Smooth muscle cell (in vitro differentiated cells): ENCODE measurements around the gene PLPP4. TPM values are rescaled to one million over a fixed set of nuclear protein-coding genes. Genes with fewer than 3 reads are reported as not detected.

Experiments used
- DNase-seq: peaks from one replicate; lab custom pipeline; 2025; ENCODE audit not compliant: unreplicated experiment; lab: John Stamatoyannopoulos, UW
- H2AFZ ChIP-seq: fragments of 200-600 bp; sonication (generic); 2 replicates; pipeline ENCODE4 v1.6.0; 2016; ENCODE audit warnings: antibody characterized with exemption, low read depth, mild to moderate bottlenecking
- H3F3A ChIP-seq: fragments of 200-600 bp; sonication (generic); 2 replicates; pipeline ENCODE4 v1.6.0; 2017; ENCODE audit warnings: antibody characterized with exemption, low read depth
- H3K27ac ChIP-seq: fragments of 200-600 bp; sonication (generic); 2 replicates; pipeline ENCODE4 v1.5.1; 2016; ENCODE audit warnings: low read depth, mild to moderate bottlenecking
- H3K27me3 ChIP-seq: fragments of 200-600 bp; sonication (generic); 2 replicates; pipeline ENCODE4 v1.6.1; 2016; ENCODE audit warnings: low read depth, mild to moderate bottlenecking
- H3K36me3 ChIP-seq: fragments of 200-600 bp; sonication (generic); 2 replicates; pipeline ENCODE4 v1.5.1; 2016; ENCODE audit warnings: low read depth
- H3K4me1 ChIP-seq: fragments of 200-600 bp; sonication (generic); 2 replicates; pipeline ENCODE4 v1.5.1; 2016; ENCODE audit warnings: low read depth
- H3K4me2 ChIP-seq: fragments of 200-600 bp; sonication (generic); 2 replicates; pipeline ENCODE4 v1.6.0; 2016; ENCODE audit warnings: mild to moderate bottlenecking
- H3K4me3 ChIP-seq: fragments of 200-600 bp; sonication (generic); 2 replicates; pipeline ENCODE4 v1.5.1; 2016; ENCODE audit warnings: mild to moderate bottlenecking
- H3K79me2 ChIP-seq: fragments of 200-600 bp; sonication (generic); 2 replicates; pipeline ENCODE4 v1.6.0; 2016; ENCODE audit warnings: low read depth, mild to moderate bottlenecking
- H3K9ac ChIP-seq: fragments of 200-600 bp; sonication (generic); 2 replicates; pipeline ENCODE4 v1.6.0; 2016; ENCODE audit warnings: low read depth
- H3K9me3 ChIP-seq: fragments of 200-600 bp; sonication (generic); replicated peaks from 2 replicates; pipeline ENCODE4 v1.5.1; 2016; ENCODE audit warnings: low read depth
- H4K20me1 ChIP-seq: fragments of 200-600 bp; sonication (generic); 2 replicates; pipeline ENCODE4 v1.6.0; 2016; ENCODE audit warnings: low read depth
- WGBS: methylation state at CpG from one replicate; pipeline ENCODE4 v1.1.7; 2016; ENCODE audit warnings: low lambda C conversion rate; 5-methylcytosine and 5-hydroxymethylcytosine counted together
- polyA plus RNA-seq: library from polyadenylated mRNA; unstranded; fragments of >200 nt; fragmentation: Nextera tagmentation; extraction: Ambion mirVana; gene quantifications from 2 replicates; pipeline ENCODE4 v1.2.1, GENCODE V29; 2016
- total RNA-seq: library from RNA; depleted of rRNA; stranded (reverse); fragments of >200 nt; gene quantifications from 2 replicates; pipeline ENCODE4 v1.2.3, GENCODE V29; 2014
- TF ChIP-seq, protein P1 (sequence below): fragments of 200-600 bp; sonication (generic); IDR thresholded peaks from 2 replicates; pipeline ENCODE4 v1.5.1; 2017; ENCODE audit warnings: borderline replicate concordance, mild to moderate bottlenecking, antibody characterized with exemption; ENCODE audit not compliant: insufficient read depth, poor library complexity, severe bottlenecking

PLPP4 gene
- total and polyA plus RNA-seq, 2 experiments from 2014 or later: 27.2 to 33.5 TPM

DNA sequence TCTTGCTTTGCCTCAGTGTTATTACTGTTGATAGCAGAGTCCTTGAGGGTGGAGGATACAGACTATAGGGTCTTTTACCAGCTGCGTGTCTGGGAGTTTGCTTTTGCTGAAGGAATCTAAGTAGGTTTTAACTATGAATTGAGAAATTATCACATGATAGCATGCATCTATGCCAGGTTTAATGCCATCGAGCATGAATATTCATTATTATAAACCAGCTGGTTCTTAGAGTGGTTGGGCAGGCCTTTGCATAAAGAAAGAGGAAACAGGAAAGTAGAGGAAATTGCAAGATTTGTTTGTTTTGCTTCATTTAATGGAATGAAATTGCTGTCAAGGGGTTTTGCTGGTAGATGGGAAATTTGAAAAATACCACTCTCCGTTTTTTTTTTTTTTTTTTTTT is 70.7 kb downstream of the PLPP4 start:
- Histone ChIP-seq H3K4me2 (no peak overlapping the region), H2AFZ (no peak overlapping the region), H3F3A (no peaks in the 10 kb centered on the region), H4K20me1 (no peaks in the 10 kb centered on the region), H3K36me3 (no peaks in the 10 kb centered on the region), H3K27ac (no peak overlapping the region), H3K27me3 (no peaks in the 10 kb centered on the region), H3K4me1 (no peaks in the 10 kb centered on the region), H3K9me3 (no peaks in the 10 kb centered on the region), H3K79me2 (no peaks in the 10 kb centered on the region), H3K4me3 (no peak overlapping the region), H3K9ac (no peak overlapping the region)
- WGBS: 97% methylated on average over 3 of the region's 3 CpGs
- TF ChIP-seq, protein P1, sequence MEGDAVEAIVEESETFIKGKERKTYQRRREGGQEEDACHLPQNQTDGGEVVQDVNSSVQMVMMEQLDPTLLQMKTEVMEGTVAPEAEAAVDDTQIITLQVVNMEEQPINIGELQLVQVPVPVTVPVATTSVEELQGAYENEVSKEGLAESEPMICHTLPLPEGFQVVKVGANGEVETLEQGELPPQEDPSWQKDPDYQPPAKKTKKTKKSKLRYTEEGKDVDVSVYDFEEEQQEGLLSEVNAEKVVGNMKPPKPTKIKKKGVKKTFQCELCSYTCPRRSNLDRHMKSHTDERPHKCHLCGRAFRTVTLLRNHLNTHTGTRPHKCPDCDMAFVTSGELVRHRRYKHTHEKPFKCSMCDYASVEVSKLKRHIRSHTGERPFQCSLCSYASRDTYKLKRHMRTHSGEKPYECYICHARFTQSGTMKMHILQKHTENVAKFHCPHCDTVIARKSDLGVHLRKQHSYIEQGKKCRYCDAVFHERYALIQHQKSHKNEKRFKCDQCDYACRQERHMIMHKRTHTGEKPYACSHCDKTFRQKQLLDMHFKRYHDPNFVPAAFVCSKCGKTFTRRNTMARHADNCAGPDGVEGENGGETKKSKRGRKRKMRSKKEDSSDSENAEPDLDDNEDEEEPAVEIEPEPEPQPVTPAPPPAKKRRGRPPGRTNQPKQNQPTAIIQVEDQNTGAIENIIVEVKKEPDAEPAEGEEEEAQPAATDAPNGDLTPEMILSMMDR: no peak
- no peak for DNase-seq

DNA sequence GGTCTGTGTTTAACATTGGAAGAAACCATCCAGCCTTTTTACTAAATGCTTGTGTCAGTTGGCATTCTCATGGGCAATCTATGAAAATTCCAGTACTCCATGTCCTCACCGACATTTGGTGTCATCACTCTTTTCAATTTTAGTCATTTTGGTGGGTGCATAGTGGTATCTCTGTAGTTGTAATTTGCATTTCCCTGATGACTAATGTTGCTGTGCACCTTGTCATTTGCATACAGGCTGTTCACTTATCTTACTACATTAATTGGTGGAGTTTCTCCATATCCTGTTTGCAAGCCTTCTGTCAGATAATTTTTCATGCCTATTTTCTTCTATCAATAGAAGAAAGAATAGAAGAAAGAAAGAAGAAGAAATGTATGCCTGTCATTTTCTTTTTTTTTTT is 73.7 kb downstream of the PLPP4 start:
- 84% methylated on average over 1 of the region's 1 CpG for WGBS
- TF ChIP-seq, protein P1: no peak
- Histone ChIP-seq H3K36me3 (peaks cover 3% of the 10 kb centered on the region), H3F3A (no peaks in the 10 kb centered on the region), H3K4me1 (no peaks in the 10 kb centered on the region), H3K4me3 (no peak overlapping the region), H3K27ac (no peak overlapping the region), H4K20me1 (no peaks in the 10 kb centered on the region), H3K27me3 (no peaks in the 10 kb centered on the region), H2AFZ (no peak overlapping the region), H3K79me2 (no peaks in the 10 kb centered on the region), H3K9ac (no peak overlapping the region), H3K9me3 (no peaks in the 10 kb centered on the region), H3K4me2 (no peak overlapping the region)
- no peak for DNase-seq

DNA sequence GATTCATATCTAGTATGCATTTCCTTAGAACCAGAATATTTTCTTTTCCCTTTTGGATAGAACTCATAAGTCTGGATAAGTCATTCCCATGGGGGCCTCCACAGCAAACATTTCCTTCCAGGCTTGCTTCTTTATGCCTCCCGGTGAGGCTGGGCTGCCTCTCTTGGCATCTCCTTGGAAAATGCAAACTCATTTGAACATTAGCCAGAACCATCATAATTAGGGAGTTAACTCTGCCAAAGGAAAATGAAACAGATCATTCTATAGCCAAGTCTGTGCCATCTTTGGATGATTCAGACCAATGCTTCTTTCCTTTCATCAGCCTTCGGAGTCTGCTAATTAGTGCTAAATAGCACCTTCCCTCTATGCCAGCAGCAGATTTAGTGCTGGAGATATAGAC is 81.1 kb downstream of the PLPP4 start:
- Histone ChIP-seq H4K20me1 (no peaks in the 10 kb centered on the region), H2AFZ (no peak overlapping the region), H3K79me2 (no peaks in the 10 kb centered on the region), H3K9me3 (no peaks in the 10 kb centered on the region), H3K4me1 (peaks cover 16% of the 10 kb centered on the region), H3F3A (no peaks in the 10 kb centered on the region), H3K9ac (no peak overlapping the region), H3K36me3 (peaks cover 3% of the 10 kb centered on the region), H3K4me3 (no peak overlapping the region), H3K4me2 (no peak overlapping the region), H3K27me3 (no peaks in the 10 kb centered on the region), H3K27ac (no peak overlapping the region)
- DNase-seq: no peak
- TF ChIP-seq, protein P1: no peak
- WGBS: 84% methylated on average over 2 of the region's 2 CpGs

DNA sequence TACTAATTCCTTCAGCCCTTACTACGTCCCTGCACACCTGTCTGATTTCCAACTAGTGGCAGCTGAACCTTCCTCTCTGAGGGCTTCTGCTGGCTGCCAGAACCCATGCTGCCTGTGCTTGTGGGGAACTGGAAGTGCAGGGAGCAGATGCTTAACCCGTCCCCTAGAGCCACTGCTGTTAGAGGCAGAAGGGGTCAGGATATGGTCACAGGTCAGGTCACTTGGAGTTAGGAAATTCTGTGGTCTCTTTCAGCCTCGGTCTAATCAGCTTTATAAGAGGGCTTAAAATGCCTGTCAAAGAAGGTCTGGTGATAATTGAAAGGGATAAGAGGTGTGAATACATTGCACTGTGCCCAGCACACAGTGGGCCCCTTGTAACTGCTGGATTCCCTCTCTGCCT is 82.0 kb downstream of the PLPP4 start:
- Histone ChIP-seq H3K27ac (no peak overlapping the region), H3K9me3 (no peaks in the 10 kb centered on the region), H3K4me2 (no peak overlapping the region), H4K20me1 (no peaks in the 10 kb centered on the region), H3K4me1 (peaks cover 16% of the 10 kb centered on the region), H3F3A (no peaks in the 10 kb centered on the region), H3K36me3 (no peaks in the 10 kb centered on the region), H3K27me3 (no peaks in the 10 kb centered on the region), H3K4me3 (no peak overlapping the region), H3K9ac (no peak overlapping the region), H2AFZ (no peak overlapping the region), H3K79me2 (no peaks in the 10 kb centered on the region)
- no peak for DNase-seq
- 66% methylated on average over 3 of the region's 3 CpGs for WGBS
- TF ChIP-seq, protein P1: no peak
